Testis (tissue), 2 donors: Measurements from ENCODE around the gene DDX11.
"Not testable (repeated sequence)": the region's sequence is repeated elsewhere in the genome, so short reads cannot be mapped to it uniquely, and the experiment has no call there.

Experiments used
- POLR2A ChIP-seq: fragments of 450-650 bp; IDR thresholded peaks from one replicate; pipeline ENCODE4 v1.6.1; 2017; ENCODE audit warnings: antibody characterized with exemption, mild to moderate bottlenecking, moderate library complexity
- TF ChIP-seq, protein P1 (sequence below), 3 experiments: fragments of 450-650 bp in 2 of 3; fragments of 200-600 bp in 1 of 3; sonication (generic) in 1 of 3; IDR thresholded peaks; one replicate each; pipeline ENCODE4 v1.5.1; 2016 to 2019; ENCODE audit warnings: antibody characterized with exemption in 3 of 3, mild to moderate bottlenecking in 2 of 3, moderate library complexity in 1 of 3

DNA sequence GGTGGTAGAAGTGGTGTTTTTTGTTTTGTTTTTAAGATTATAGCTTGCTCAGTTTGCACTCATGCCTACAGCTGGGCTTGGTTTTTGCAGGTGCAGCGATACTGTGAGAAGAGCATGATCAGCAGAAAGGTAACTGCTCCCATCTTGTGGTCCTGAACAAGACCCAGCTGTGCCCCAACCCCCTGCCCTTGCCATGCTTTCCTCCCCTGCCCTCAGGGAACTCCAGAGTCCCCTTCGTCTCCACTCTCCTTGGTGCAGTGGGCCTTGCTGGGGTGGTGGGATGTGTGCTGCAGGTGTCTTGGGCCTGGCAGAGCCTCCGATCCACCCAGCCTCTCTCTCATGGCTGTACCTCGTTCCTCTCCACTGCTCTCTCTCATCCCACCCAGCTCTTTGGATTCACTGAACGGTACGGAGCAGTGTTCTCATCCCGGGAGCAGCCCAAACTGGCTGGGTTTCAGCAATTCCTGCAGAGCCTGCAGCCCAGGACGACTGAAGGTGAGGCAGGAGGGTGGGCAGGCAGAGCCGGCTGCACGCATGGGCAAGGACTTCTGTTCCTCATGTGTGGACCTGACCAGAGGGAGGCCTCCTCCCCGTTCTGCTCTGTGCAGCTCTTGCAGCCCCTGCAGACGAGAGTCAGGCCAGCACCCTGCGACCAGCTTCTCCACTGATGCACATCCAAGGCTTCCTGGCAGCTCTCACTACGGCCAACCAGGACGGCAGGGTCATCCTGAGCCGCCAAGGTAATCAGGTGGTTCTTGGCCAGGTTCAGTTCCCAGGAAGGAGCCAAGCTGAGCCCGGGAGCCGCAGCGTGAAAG is 22.8 kb downstream of the DDX11 start:
- TF ChIP-seq, protein P1, sequence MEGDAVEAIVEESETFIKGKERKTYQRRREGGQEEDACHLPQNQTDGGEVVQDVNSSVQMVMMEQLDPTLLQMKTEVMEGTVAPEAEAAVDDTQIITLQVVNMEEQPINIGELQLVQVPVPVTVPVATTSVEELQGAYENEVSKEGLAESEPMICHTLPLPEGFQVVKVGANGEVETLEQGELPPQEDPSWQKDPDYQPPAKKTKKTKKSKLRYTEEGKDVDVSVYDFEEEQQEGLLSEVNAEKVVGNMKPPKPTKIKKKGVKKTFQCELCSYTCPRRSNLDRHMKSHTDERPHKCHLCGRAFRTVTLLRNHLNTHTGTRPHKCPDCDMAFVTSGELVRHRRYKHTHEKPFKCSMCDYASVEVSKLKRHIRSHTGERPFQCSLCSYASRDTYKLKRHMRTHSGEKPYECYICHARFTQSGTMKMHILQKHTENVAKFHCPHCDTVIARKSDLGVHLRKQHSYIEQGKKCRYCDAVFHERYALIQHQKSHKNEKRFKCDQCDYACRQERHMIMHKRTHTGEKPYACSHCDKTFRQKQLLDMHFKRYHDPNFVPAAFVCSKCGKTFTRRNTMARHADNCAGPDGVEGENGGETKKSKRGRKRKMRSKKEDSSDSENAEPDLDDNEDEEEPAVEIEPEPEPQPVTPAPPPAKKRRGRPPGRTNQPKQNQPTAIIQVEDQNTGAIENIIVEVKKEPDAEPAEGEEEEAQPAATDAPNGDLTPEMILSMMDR (IDR thresholded peaks at IDR 0.05): not testable (repeated sequence)
- TF ChIP-seq POLR2A: not testable (repeated sequence)
